ENCODE results near the gene SCTR. TPM values are rescaled to one million over a fixed set of nuclear protein-coding genes. Genes with fewer than 3 reads are reported as not detected.

The SCTR gene
- total RNA-seq, 1 donor from 2014 or later = 33.1 TPM

- H3K27me3 Mint-ChIP-seq = no peaks in the 10 kb centered on the region
- no peaks in the 10 kb centered on the region for H3K9me3 Mint-ChIP-seq (ENCODE audit: low read depth)
- H3K36me3 Mint-ChIP-seq (ENCODE audit: insufficient read depth) = peaks cover 3% of the 10 kb centered on the region
- TF ChIP-seq CTCF (IDR thresholded peaks at IDR 0.05; ENCODE audit: unreplicated experiment) = no peak
- no peak for DNase-seq (ENCODE audit: low spot score, unreplicated experiment)
- H3K27ac Mint-ChIP-seq = no peak overlapping the region
- peaks cover 26% of the 10 kb centered on the region for H3K4me1 Mint-ChIP-seq (ENCODE audit: low read depth)
- H3K4me3 Mint-ChIP-seq (ENCODE audit: low read depth) = no peak overlapping the region
Measured at GRCh38 chr2:119477113-119477505, 47.2 kb downstream of the SCTR start.

GRCh38 chr2:119476301-119477112 is 47.8 kb downstream of the SCTR start:
- DNase-seq (ENCODE audit: low spot score, unreplicated experiment) = peak; percentile 49
- Mint-ChIP-seq H3K9me3 (ENCODE audit: low read depth) (no peaks in the 10 kb centered on the region), H3K27me3 (no peaks in the 10 kb centered on the region), H3K36me3 (ENCODE audit: insufficient read depth) (peaks cover 3% of the 10 kb centered on the region), H3K27ac (peak overlapping the region; percentile 74), H3K4me3 (ENCODE audit: low read depth) (peak overlapping the region; percentile 29), H3K4me1 (ENCODE audit: low read depth) (peaks cover 22% of the 10 kb centered on the region)
- TF ChIP-seq CTCF (IDR thresholded peaks at IDR 0.05; ENCODE audit: unreplicated experiment) = peak; percentile 99

DNA sequence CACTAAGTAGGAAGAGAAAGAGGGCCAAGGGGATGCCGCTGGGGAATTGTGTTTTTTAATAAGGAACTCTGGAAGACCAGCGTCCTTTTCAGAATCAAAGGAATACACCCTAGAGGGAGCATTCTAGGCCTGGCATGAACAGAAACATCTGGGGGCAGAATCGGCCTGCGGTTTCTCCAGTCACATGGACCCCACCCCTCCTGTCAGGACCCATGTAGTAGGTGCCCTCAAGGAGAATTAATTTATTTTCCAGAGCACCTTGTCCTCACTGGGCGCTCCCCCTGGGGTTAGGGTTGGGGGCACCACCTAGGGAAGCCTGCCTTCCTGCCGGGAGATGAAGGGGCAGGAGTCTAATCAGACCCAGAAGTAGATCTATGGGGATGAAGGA is 48.4 kb downstream of the SCTR start:
- no peak overlapping the region for H3K4me3 Mint-ChIP-seq (ENCODE audit: low read depth)

GRCh38 chr2:119475225-119475856 is 48.9 kb downstream of the SCTR start:
- Mint-ChIP-seq H3K4me3 (ENCODE audit: low read depth) (no peak overlapping the region), H3K36me3 (ENCODE audit: insufficient read depth) (peaks cover 3% of the 10 kb centered on the region), H3K27me3 (no peaks in the 10 kb centered on the region), H3K4me1 (ENCODE audit: low read depth) (peaks cover 12% of the 10 kb centered on the region), H3K9me3 (ENCODE audit: low read depth) (no peaks in the 10 kb centered on the region), H3K27ac (no peak overlapping the region)
- DNase-seq (ENCODE audit: low spot score, unreplicated experiment) = peak; percentile 7
- no peak for TF ChIP-seq CTCF (IDR thresholded peaks at IDR 0.05; ENCODE audit: unreplicated experiment)

More for the DNA sequence above, 48.4 kb downstream of the SCTR start:
- H3K9me3 Mint-ChIP-seq (ENCODE audit: low read depth) = no peaks in the 10 kb centered on the region
- H3K36me3 Mint-ChIP-seq (ENCODE audit: insufficient read depth) = peaks cover 3% of the 10 kb centered on the region
- no peak for TF ChIP-seq CTCF (IDR thresholded peaks at IDR 0.05; ENCODE audit: unreplicated experiment)
- H3K27ac Mint-ChIP-seq = no peak overlapping the region
- no peak for DNase-seq (ENCODE audit: low spot score, unreplicated experiment)
- no peaks in the 10 kb centered on the region for H3K27me3 Mint-ChIP-seq
- peaks cover 17% of the 10 kb centered on the region for H3K4me1 Mint-ChIP-seq (ENCODE audit: low read depth)

GRCh38 chr2:119474371-119475224 is 49.7 kb downstream of the SCTR start:
- Mint-ChIP-seq H3K36me3 (ENCODE audit: insufficient read depth) (no peaks in the 10 kb centered on the region), H3K9me3 (ENCODE audit: low read depth) (no peaks in the 10 kb centered on the region), H3K27me3 (no peaks in the 10 kb centered on the region), H3K4me1 (ENCODE audit: low read depth) (peaks cover 7% of the 10 kb centered on the region), H3K4me3 (ENCODE audit: low read depth) (no peak overlapping the region), H3K27ac (no peak overlapping the region)
- TF ChIP-seq CTCF (IDR thresholded peaks at IDR 0.05; ENCODE audit: unreplicated experiment) = no peak
- no peak for DNase-seq (ENCODE audit: low spot score, unreplicated experiment)

Data from progenitor cell of endocrine pancreas (in vitro differentiated cells).